Measurements from ENCODE around the gene RNU6-1.

DNA sequence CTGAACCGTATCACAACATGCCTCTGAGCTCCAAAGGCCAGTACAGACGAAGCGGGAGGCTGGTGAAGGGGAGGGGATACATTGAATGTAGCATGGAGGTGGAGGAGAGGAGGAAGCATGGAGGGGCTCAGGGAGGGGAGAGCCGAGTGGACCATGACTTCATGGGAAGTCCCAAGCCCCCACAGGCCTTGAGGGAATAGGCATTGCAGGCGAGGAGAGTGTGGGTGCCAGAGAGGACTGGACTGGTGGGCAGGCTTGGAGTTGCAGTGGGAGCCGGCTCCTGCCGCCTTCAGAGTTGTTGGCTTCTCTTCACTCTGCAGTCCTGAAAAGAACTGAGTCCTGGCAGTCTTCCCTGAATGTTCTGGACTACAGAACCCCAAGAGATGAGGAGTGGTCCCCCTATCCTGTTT, 3.3 kb upstream of the RNU6-1 start:
- TF ChIP-seq, protein P1, sequence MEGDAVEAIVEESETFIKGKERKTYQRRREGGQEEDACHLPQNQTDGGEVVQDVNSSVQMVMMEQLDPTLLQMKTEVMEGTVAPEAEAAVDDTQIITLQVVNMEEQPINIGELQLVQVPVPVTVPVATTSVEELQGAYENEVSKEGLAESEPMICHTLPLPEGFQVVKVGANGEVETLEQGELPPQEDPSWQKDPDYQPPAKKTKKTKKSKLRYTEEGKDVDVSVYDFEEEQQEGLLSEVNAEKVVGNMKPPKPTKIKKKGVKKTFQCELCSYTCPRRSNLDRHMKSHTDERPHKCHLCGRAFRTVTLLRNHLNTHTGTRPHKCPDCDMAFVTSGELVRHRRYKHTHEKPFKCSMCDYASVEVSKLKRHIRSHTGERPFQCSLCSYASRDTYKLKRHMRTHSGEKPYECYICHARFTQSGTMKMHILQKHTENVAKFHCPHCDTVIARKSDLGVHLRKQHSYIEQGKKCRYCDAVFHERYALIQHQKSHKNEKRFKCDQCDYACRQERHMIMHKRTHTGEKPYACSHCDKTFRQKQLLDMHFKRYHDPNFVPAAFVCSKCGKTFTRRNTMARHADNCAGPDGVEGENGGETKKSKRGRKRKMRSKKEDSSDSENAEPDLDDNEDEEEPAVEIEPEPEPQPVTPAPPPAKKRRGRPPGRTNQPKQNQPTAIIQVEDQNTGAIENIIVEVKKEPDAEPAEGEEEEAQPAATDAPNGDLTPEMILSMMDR (IDR thresholded peaks at IDR 0.05 in 2 of 3, conservative IDR thresholded peaks at IDR 0.05 in 1 of 3; ENCODE audit: borderline replicate concordance in 1 of 3, insufficient read depth in 1 of 3, low read depth in 2 of 3, low read length in 2 of 3): no peak
- no peak for TF ChIP-seq CEBPB (IDR thresholded peaks at IDR 0.05; ENCODE audit: low read depth)
- TF ChIP-seq REST (IDR thresholded peaks at IDR 0.05; ENCODE audit: low read depth): no peak
- TF ChIP-seq POLR2A (IDR thresholded peaks at IDR 0.05; ENCODE audit: borderline replicate concordance, extremely low read depth, insufficient read depth, insufficient read length): no peak
- no peak for TF ChIP-seq ZNF274 (IDR thresholded peaks at IDR 0.05; ENCODE audit: low read depth, low read length)

Data from HCT116 (cell line).